B cell (primary cell): ENCODE results near the gene ITCH. TPM values are rescaled to one million over a fixed set of nuclear protein-coding genes. Genes with fewer than 3 reads are reported as not detected.

Source experiments
- ATAC-seq: fragments of 200-7000 bp; cut with Tn5 transposase; one replicate; pipeline ENCODE4 v1.10.0; 2021; ENCODE audit warnings: low read depth, mild to moderate bottlenecking, moderate number of reproducible peaks, moderate library complexity
- CTCF ChIA-PET: fragments of 350-600 bp; sonication (Branson Sonifier 250); formaldehyde crosslinking; loops from one replicate; lab custom pipeline; 2021; ENCODE audit warnings: antibody characterized with exemption, inconsistent platforms; lab: Charles Lee
- POLR2A ChIA-PET: fragments of 350-600 bp; sonication (Branson Sonifier 250); formaldehyde crosslinking; loops from one replicate; lab custom pipeline; 2021; ENCODE audit warnings: antibody characterized with exemption; lab: Charles Lee
- DNase-seq: peaks from one replicate; pipeline ENCODE4 v3.0.0; 2013
- H2AFZ ChIP-seq: 2 replicates; pipeline ENCODE4 v1.6.1; 2012; ENCODE audit warnings: mild to moderate bottlenecking, low read depth, low read length; ENCODE audit not compliant: insufficient read depth, poor library complexity, severe bottlenecking
- H3K27ac ChIP-seq, 2 donors: 1 replicate in 1 of 2; 2 replicates in 1 of 2; pipeline ENCODE4 v1.5.1; 2012 to 2013; ENCODE audit warnings: low read length in 2 of 2, mild to moderate bottlenecking in 2 of 2, moderate library complexity in 1 of 2
- H3K27me3 ChIP-seq, 4 experiments: fragments of 200-600 bp in 1 of 4; sonication (generic) in 1 of 4; replicated peaks in 1 of 4; 1 replicate in 2 of 4; 2 replicates in 2 of 4; pipeline versions ENCODE4 v1.6.1 to v1.7.0; 2013 to 2016; ENCODE audit warnings: low read length in 3 of 4, mild to moderate bottlenecking in 2 of 4, mixed read lengths in 1 of 4, moderate library complexity in 1 of 4; ENCODE audit not compliant: insufficient read depth in 4 of 4, control insufficient read depth in 3 of 4; ENCODE audit errors: control extremely low read depth in 1 of 4
- H3K36me3 ChIP-seq, 2 experiments: replicated peaks in 1 of 2; 1 replicate in 1 of 2; 2 replicates in 1 of 2; pipeline versions ENCODE4 v1.6.1 to v1.7.1; 2013; ENCODE audit warnings: low read length in 1 of 2; ENCODE audit not compliant: insufficient read depth in 2 of 2, control insufficient read depth in 1 of 2; ENCODE audit errors: control extremely low read depth in 1 of 2, extremely low read depth in 1 of 2
- H3K4me1 ChIP-seq, 2 donors: fragments of 200-600 bp in 1 of 2; sonication (generic) in 1 of 2; 1 replicate in 1 of 2; 2 replicates in 1 of 2; pipeline versions ENCODE4 v1.5.1 to v1.6.1; 2013 to 2017; ENCODE audit warnings: low read length in 2 of 2; ENCODE audit not compliant: control insufficient read depth in 2 of 2, insufficient read depth in 2 of 2
- H3K4me2 ChIP-seq: replicated peaks from 2 replicates; pipeline ENCODE3; 2012; ENCODE audit warnings: mild to moderate bottlenecking, low read depth, low read length; ENCODE audit not compliant: poor library complexity, severe bottlenecking
- H3K4me3 ChIP-seq, 5 experiments: fragments of 200-600 bp in 1 of 5; sonication (generic) in 1 of 5; 1 replicate in 3 of 5; 2 replicates in 2 of 5; pipeline versions ENCODE4 v1.5.1 to v1.7.0; 2011 to 2016; ENCODE audit warnings: low read length in 4 of 5, mild to moderate bottlenecking in 4 of 5, low read depth in 2 of 5, control low read depth in 1 of 5, moderate library complexity in 1 of 5; ENCODE audit not compliant: insufficient read depth in 1 of 5; ENCODE audit errors: control extremely low read depth in 1 of 5, extremely low read depth in 1 of 5
- H3K79me2 ChIP-seq: fragments of 200-600 bp; sonication (generic); one replicate; pipeline ENCODE4 v1.6.0; 2016; ENCODE audit warnings: low read length; ENCODE audit not compliant: control insufficient read depth, insufficient read depth
- H3K9ac ChIP-seq: fragments of 200-600 bp; sonication (generic); 2 replicates; pipeline ENCODE4 v1.6.1; 2017; ENCODE audit warnings: mild to moderate bottlenecking, low read length, moderate library complexity
- H3K9me3 ChIP-seq, 3 donors: one replicate each; pipeline versions ENCODE4 v1.6.1 to v1.7.1; 2013; ENCODE audit warnings: low read length in 2 of 3; ENCODE audit not compliant: control insufficient read depth in 2 of 3, insufficient read depth in 1 of 3; ENCODE audit errors: control extremely low read depth in 1 of 3
- H4K20me1 ChIP-seq: 2 replicates; pipeline ENCODE4 v1.6.0; 2012; ENCODE audit warnings: mild to moderate bottlenecking, low read length; ENCODE audit not compliant: insufficient read depth, control insufficient read depth, poor library complexity, severe bottlenecking
- H3K27ac Mint-ChIP-seq: one replicate; pipeline ENCODE4 v1.8.0; 2021; ENCODE audit warnings: mixed read lengths
- H3K27me3 Mint-ChIP-seq: one replicate; pipeline ENCODE4 v1.8.0; 2021; ENCODE audit warnings: mixed read lengths
- H3K4me1 Mint-ChIP-seq: one replicate; pipeline ENCODE4 v1.8.0; 2021; ENCODE audit warnings: mixed read lengths
- H3K4me3 Mint-ChIP-seq: one replicate; pipeline ENCODE4 v1.8.0; 2021; ENCODE audit warnings: mixed read lengths
- H3K9me3 Mint-ChIP-seq: one replicate; pipeline ENCODE4 v1.8.0; 2022; ENCODE audit warnings: mixed read lengths; ENCODE audit not compliant: insufficient read depth
- CTCF ChIP-seq: fragments of 200-600 bp; IDR thresholded peaks from one replicate; pipeline ENCODE4 v1.8.0; 2022; ENCODE audit warnings: antibody characterized with exemption, mild to moderate bottlenecking
- EZH2 ChIP-seq: IDR thresholded peaks from 2 replicates; pipeline ENCODE4 v1.6.1; 2012; ENCODE audit warnings: borderline replicate concordance, low read depth, mild to moderate bottlenecking, moderate library complexity, low read length; ENCODE audit not compliant: insufficient read depth, poor library complexity, severe bottlenecking
- WGBS: methylation state at CpG from one replicate; pipeline ENCODE4 v1.1.5; 2013; ENCODE audit warnings: missing lambda C conversion rate; ENCODE audit not compliant: insufficient coverage; 5-methylcytosine and 5-hydroxymethylcytosine counted together
- intact Hi-C: fragments of 100-400 bp; cut with micrococcal nuclease; formaldehyde crosslinking; loops from one replicate; pipeline ENCODE4 v1.10.0; 2022
- polyA plus RNA-seq: library from polyadenylated mRNA; depleted of rRNA; stranded (reverse); fragments of >200 nt; gene quantifications from 2 replicates; pipeline ENCODE4 v1.2.3, GENCODE V29; 2012
- total RNA-seq, 2 donors: library from RNA; stranded (reverse); fragments of 120-200 nt in 1 of 2; gene quantifications; 1 replicate in 1 of 2; 2 replicates in 1 of 2; pipeline versions ENCODE4 v1.2.3 to v1.2.4, GENCODE V29; 2013 to 2022

Gene ITCH
- total and polyA plus RNA-seq, 2 donors (not counting 1 experiment from before 2014, with no cell fraction given) = 10.0 to 110 TPM

DNA sequence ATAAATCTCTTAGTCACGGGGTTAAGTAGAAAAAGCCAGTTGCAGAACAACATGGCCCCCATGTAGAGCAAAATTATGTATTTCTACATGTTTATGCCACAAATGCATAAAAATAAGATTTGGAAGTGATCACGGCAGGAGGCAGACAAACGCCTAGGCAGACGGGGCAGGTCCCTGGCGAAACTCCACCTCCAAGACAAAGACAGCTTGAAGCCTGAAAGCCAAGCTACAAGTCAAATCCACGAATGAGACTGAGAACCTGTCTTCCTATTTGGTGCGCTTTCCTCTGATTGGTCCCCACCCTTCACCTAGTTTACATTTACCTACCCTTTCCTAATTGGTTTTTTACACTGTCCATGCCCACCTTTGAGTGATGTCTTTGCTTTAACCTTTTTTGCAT lies 31.2 kb upstream of the ITCH start:
- intact Hi-C loops = no loop called here
- Mint-ChIP-seq H3K27ac (no peak overlapping the region), H3K9me3 (no peaks in the 10 kb centered on the region), H3K27me3 (no peaks in the 10 kb centered on the region), H3K4me3 (no peak overlapping the region), H3K4me1 (no peaks in the 10 kb centered on the region)
- Histone ChIP-seq H3K9ac (no peak overlapping the region), H2AFZ (no peak overlapping the region), H4K20me1 (no peaks in the 10 kb centered on the region), H3K27ac (no peak overlapping the region), H3K36me3 (no peaks in the 10 kb centered on the region), H3K79me2 (no peaks in the 10 kb centered on the region), H3K4me3 (no peak overlapping the region), H3K4me2 (no peak overlapping the region), H3K27me3 (peaks cover 0 to 2% (median 0%) of the 10 kb centered on the region in 4 experiments), H3K9me3 (peaks cover 0 to 3% (median 0%) of the 10 kb centered on the region in 3 donors), H3K4me1 (no peaks in the 10 kb centered on the region)
- DNase-seq (no peak), ATAC-seq (no peak)
- ChIA-PET CTCF (interaction anchor here (0.6 kb wide), 1 partner anchor 807 kb away, joined by 3 read pairs; no protein-coding TSS in a partner anchor), POLR2A (no interaction called here)
- 100% methylated on average over 3 of the region's 7 CpGs for WGBS
- TF ChIP-seq CTCF (no peak), EZH2 (no peak)

DNA sequence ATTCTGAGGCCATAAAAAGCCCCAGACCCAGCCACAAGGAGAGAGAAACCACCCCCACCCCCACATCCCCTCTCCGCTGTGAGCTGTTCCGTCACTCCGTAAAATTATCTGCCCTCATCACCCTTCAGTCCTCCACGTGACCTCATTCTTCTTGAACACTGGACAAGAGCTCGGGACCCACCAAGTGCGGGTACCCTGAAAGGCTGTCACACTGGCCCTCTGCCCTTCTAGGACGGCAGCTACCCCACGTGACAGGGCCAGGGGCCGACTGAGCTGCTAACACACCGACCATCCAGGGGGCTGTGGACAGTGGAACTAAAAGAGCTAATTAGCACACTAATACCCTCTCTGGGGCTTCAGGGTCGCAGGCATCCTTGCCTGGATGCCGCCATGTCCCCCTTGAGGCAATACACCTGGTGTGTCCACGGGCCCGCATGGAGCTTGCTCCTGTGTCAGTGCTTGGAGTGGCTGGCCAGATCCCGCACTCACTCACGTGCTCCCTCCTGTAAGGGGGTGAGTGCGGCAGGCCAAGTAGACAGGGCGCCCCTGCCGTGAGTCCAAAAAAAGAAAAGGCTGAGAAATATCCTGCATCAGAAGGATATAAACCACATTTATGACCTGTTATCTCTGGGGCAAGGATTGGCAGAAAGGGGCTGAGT lies 30.7 kb upstream of the ITCH start:
- Histone ChIP-seq H3K9ac (no peak overlapping the region), H3K4me2 (no peak overlapping the region), H3K4me3 (no peak overlapping the region), H2AFZ (no peak overlapping the region), H3K4me1 (peaks cover 0 to 1% of the 10 kb centered on the region in 2 donors), H3K9me3 (peaks cover 0 to 3% (median 0%) of the 10 kb centered on the region in 3 donors), H3K27me3 (no peaks in the 10 kb centered on the region), H3K27ac (no peak overlapping the region), H3K36me3 (no peaks in the 10 kb centered on the region), H4K20me1 (no peaks in the 10 kb centered on the region), H3K79me2 (no peaks in the 10 kb centered on the region)
- no peaks in the 10 kb centered on the region for H3K4me1 Mint-ChIP-seq
- ChIA-PET POLR2A (interaction anchor here (0.7 kb wide), 1 partner anchor 350 kb away, joined by 5 read pairs; no protein-coding TSS in a partner anchor), CTCF (interaction anchor here (0.7 kb wide), 1 partner anchor 20 kb away, joined by 4 read pairs; no protein-coding TSS in a partner anchor)
- TF ChIP-seq EZH2 = no peak
- no peak for TF ChIP-seq CTCF
- intact Hi-C loops = no loop called here
- WGBS = 94% methylated on average over 13 of the region's 19 CpGs
- DNase-seq (no peak), ATAC-seq (no peak)
- H3K9me3 Mint-ChIP-seq = no peaks in the 10 kb centered on the region
- no peak overlapping the region for H3K27ac Mint-ChIP-seq
- H3K4me3 Mint-ChIP-seq = no peak overlapping the region
- H3K27me3 Mint-ChIP-seq = no peaks in the 10 kb centered on the region
